OCI-LY7 (cell line): Measurements from ENCODE around the gene NPEPL1. TPM values are rescaled to one million over a fixed set of nuclear protein-coding genes. Genes with fewer than 3 reads are reported as not detected.

Experiments
- BruUV-seq: library from RNA; stranded (reverse); fragments of 400-500 nt; replicated peaks from 2 replicates; lab custom pipeline; 2021; lab: Mats Ljungman, UMichigan
- CTCF ChIA-PET: fragments of 300-600 bp; sonication (Branson Sonifier 250); formaldehyde crosslinking; loops from one replicate; lab custom pipeline; 2022; ENCODE audit warnings: antibody characterized with exemption; ENCODE audit not compliant: unreplicated experiment; lab: Charles Lee
- POLR2A ChIA-PET: fragments of 300-600 bp; sonication (Branson Sonifier 250); formaldehyde crosslinking; loops from one replicate; lab custom pipeline; 2022; ENCODE audit warnings: antibody characterized with exemption; lab: Charles Lee
- DNase-seq: peaks from one replicate; pipeline ENCODE4 v3.0.0-alpha.2; 2015; ENCODE audit warnings: low spot score
- H2AFZ ChIP-seq: fragments of 200-600 bp; sonication (generic), shearing (Covaris generic); 2 replicates; pipeline ENCODE4 v1.6.1; 2014; ENCODE audit warnings: mild to moderate bottlenecking, antibody characterized with exemption, low read length, moderate library complexity
- H3K27ac ChIP-seq: fragments of 200-600 bp; sonication (generic); 2 replicates; pipeline ENCODE4 v1.5.1; 2014; ENCODE audit warnings: mixed run types, low read depth, mild to moderate bottlenecking, moderate library complexity, low read length, inconsistent platforms; ENCODE audit not compliant: poor library complexity, severe bottlenecking
- H3K36me3 ChIP-seq: fragments of 200-600 bp; sonication (generic); 2 replicates; pipeline ENCODE4 v1.6.1; 2014; ENCODE audit warnings: mild to moderate bottlenecking, antibody characterized with exemption, low read length, moderate library complexity, mixed read lengths; ENCODE audit not compliant: insufficient read depth
- H3K4me1 ChIP-seq: fragments of 200-600 bp; sonication (generic); 2 replicates; pipeline ENCODE4 v1.5.1; 2014; ENCODE audit warnings: mild to moderate bottlenecking, low read length; ENCODE audit not compliant: insufficient read depth, poor library complexity, severe bottlenecking
- H3K4me2 ChIP-seq: fragments of 200-600 bp; sonication (generic); 2 replicates; pipeline ENCODE4 v1.6.1; 2014; ENCODE audit warnings: mild to moderate bottlenecking, low read length
- H3K4me3 ChIP-seq: fragments of 200-600 bp; sonication (generic); 2 replicates; pipeline ENCODE4 v1.5.1; 2014; ENCODE audit warnings: mild to moderate bottlenecking, low read depth, low read length; ENCODE audit not compliant: poor library complexity, severe bottlenecking
- H3K79me2 ChIP-seq: fragments of 200-600 bp; sonication (generic); 2 replicates; pipeline ENCODE4 v1.6.1; 2016; ENCODE audit warnings: low read depth, mild to moderate bottlenecking, low read length, moderate library complexity, mixed read lengths; ENCODE audit not compliant: insufficient read depth
- H3K9me2 ChIP-seq: fragments of 200-600 bp; sonication (generic); 2 replicates; pipeline ENCODE4 v1.6.1; 2016; ENCODE audit warnings: mild to moderate bottlenecking, low read length, mixed read lengths; ENCODE audit not compliant: insufficient read depth
- H3K9me3 ChIP-seq: fragments of 200-600 bp; sonication (generic); 2 replicates; pipeline ENCODE4 v1.6.1; 2014; ENCODE audit warnings: mild to moderate bottlenecking, mixed run types, low read length, mixed read lengths
- H4K20me1 ChIP-seq: fragments of 200-600 bp; sonication (generic); 2 replicates; pipeline ENCODE4 v1.6.1; 2014; ENCODE audit warnings: mild to moderate bottlenecking, antibody characterized with exemption, low read length, moderate library complexity, mixed read lengths; ENCODE audit not compliant: insufficient read depth
- EZH2phosphoT487 ChIP-seq: fragments of 200-600 bp; sonication (generic); IDR thresholded peaks from 2 replicates; pipeline ENCODE4 v1.6.1; 2018; ENCODE audit warnings: low read depth, borderline replicate concordance, mild to moderate bottlenecking, mixed run types, antibody characterized with exemption, low read length, moderate library complexity, mixed read lengths
- intact Hi-C: fragments of 100-400 bp; cut with micrococcal nuclease; formaldehyde crosslinking; loops from one replicate; pipeline ENCODE4 v1.10.0; 2022; ENCODE audit not compliant: unreplicated experiment
- total RNA-seq, 2 experiments: library from RNA; depleted of rRNA in 1 of 2; stranded (reverse); fragments of >200 nt in 1 of 2; shearing (Covaris generic) in 1 of 2; gene quantifications; 2 replicates each; pipeline ENCODE4 v1.2.3, GENCODE V29; 2014 to 2022
- TF ChIP-seq, protein P1 (sequence below): fragments of 200-600 bp; sonication (generic); conservative IDR thresholded peaks from 2 replicates; pipeline ENCODE4 v1.5.1; 2014; ENCODE audit warnings: mild to moderate bottlenecking, antibody characterized with exemption, low read length, moderate library complexity, mixed read lengths

The NPEPL1 gene
- total RNA-seq, 2 experiments from 2014 or later, result 3.4 to 11.5 TPM

DNA sequence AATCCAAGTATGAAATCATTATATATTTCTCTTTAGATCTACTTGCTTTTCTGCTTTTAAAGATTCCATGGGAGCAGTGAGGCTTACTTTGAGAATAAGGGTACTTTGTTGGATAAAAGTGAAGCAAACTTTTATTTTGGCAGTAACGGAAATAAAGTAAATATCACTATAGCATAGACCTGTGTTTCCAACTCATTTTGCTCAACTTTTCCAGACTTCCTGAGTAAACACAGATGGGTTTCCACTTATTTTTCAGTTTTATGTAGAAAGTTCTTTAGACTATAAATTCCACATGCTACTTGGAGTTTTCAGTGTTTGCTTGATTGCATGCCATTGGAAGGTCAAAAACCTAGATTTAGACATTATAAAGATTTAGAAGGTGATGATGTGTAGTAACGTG is 35.3 kb upstream of the NPEPL1 start:
- Histone ChIP-seq H4K20me1 (peaks cover 81% of the 10 kb centered on the region), H3K27ac (no peak overlapping the region), H3K9me3 (no peaks in the 10 kb centered on the region), H3K4me2 (peak overlapping the region; percentile 97), H3K36me3 (peaks cover 34% of the 10 kb centered on the region), H3K4me1 (peaks cover 72% of the 10 kb centered on the region), H3K4me3 (no peak overlapping the region), H3K79me2 (peaks cover 94% of the 10 kb centered on the region), H2AFZ (no peak overlapping the region), H3K9me2 (no peaks in the 10 kb centered on the region)
- DNase-seq, result no peak
- TF ChIP-seq, protein P1, sequence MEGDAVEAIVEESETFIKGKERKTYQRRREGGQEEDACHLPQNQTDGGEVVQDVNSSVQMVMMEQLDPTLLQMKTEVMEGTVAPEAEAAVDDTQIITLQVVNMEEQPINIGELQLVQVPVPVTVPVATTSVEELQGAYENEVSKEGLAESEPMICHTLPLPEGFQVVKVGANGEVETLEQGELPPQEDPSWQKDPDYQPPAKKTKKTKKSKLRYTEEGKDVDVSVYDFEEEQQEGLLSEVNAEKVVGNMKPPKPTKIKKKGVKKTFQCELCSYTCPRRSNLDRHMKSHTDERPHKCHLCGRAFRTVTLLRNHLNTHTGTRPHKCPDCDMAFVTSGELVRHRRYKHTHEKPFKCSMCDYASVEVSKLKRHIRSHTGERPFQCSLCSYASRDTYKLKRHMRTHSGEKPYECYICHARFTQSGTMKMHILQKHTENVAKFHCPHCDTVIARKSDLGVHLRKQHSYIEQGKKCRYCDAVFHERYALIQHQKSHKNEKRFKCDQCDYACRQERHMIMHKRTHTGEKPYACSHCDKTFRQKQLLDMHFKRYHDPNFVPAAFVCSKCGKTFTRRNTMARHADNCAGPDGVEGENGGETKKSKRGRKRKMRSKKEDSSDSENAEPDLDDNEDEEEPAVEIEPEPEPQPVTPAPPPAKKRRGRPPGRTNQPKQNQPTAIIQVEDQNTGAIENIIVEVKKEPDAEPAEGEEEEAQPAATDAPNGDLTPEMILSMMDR, result no peak
- TF ChIP-seq EZH2phosphoT487, result no peak
- ChIA-PET CTCF (no interaction called here), POLR2A (interaction anchor here (0.7 to 2.6 kb wide), 2 partner anchors 15 to 274 kb away, joined by 3 to 8 read pairs; no protein-coding TSS in a partner anchor)
- no TSS peak for BruUV-seq
- intact Hi-C loops, result loop anchor here (10.0 kb wide), 1 partner anchor 388 kb away; the partner anchor contains the start of gene PRELID3B

DNA sequence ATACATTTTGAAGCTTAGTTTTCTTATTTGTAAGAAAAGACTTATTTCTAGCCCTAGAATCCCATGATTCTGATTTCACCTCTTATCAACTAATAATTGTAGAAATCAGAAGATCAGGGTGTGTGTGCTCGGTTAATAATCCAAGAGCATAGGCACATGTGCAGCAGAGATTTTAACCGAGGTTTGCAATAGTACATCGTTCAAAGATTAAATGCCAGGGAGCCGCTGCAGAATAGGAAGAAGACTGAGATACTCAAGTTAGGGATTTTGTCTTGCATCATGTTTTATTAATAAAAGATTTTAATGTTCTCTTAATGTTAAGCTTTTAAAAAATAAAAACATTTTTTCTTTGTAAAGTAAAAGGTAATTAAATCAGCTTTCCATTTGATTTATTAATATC is 34.6 kb upstream of the NPEPL1 start:
- H3K27ac ChIP-seq, result no peak overlapping the region
- TF ChIP-seq EZH2phosphoT487, result no peak
- TF ChIP-seq, protein P1, result no peak
- ChIA-PET CTCF (no interaction called here), POLR2A (interaction anchor here (0.6 to 2.6 kb wide), 4 partner anchors 14 to 510 kb away, joined by 3 to 8 read pairs (median 4); no protein-coding TSS in a partner anchor)
- peaks cover 90% of the 10 kb centered on the region for H3K79me2 ChIP-seq
- H2AFZ ChIP-seq, result no peak overlapping the region
- peaks cover 37% of the 10 kb centered on the region for H3K36me3 ChIP-seq
- H4K20me1 ChIP-seq, result peaks cover 77% of the 10 kb centered on the region
- no peak for DNase-seq
- no peaks in the 10 kb centered on the region for H3K9me3 ChIP-seq
- intact Hi-C loops, result loop anchor here (10.0 kb wide), 1 partner anchor 387 kb away; the partner anchor contains the start of gene PRELID3B
- H3K4me3 ChIP-seq, result no peak overlapping the region
- H3K4me1 ChIP-seq, result peaks cover 69% of the 10 kb centered on the region
- H3K9me2 ChIP-seq, result no peaks in the 10 kb centered on the region
- H3K4me2 ChIP-seq, result no peak overlapping the region; the same call in 1 of the 2 replicates
- no TSS peak for BruUV-seq

DNA sequence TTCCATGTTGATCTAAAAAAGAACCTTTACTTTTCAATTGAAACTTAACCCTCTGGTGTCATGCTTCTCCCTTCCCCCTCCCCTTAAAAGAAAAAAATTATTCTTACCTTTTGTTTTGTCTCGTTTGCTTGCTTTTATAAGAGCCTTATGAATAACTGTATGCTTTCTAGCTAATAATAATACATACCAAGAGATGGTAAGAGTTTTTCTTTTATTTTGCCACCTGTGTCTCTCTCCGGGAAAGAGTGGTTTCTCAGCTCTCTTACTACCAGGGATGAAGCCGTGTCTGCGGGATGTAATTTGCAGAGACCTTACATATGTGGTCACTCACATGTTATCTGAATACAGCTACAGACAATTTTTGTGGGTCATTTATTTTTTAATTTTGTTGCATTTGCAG is 33.8 kb upstream of the NPEPL1 start:
- CTCF ChIA-PET, result no interaction called here
- Histone ChIP-seq H3K9me2 (no peaks in the 10 kb centered on the region), H3K4me3 (no peak overlapping the region), H3K36me3 (peaks cover 39% of the 10 kb centered on the region), H3K79me2 (peaks cover 90% of the 10 kb centered on the region), H3K27ac (no peak overlapping the region), H3K4me2 (no peak overlapping the region), H3K4me1 (peaks cover 62% of the 10 kb centered on the region), H3K9me3 (no peaks in the 10 kb centered on the region), H2AFZ (no peak overlapping the region), H4K20me1 (peaks cover 73% of the 10 kb centered on the region)
- no peak for TF ChIP-seq EZH2phosphoT487
- TF ChIP-seq, protein P1, result no peak
- POLR2A ChIA-PET, result interaction anchor here (0.7 to 2.6 kb wide), 5 partner anchors 9 to 47 kb away, joined by 3 to 8 read pairs (median 4); no protein-coding TSS in a partner anchor
- no peak for DNase-seq
- intact Hi-C loops, result loop anchor here (10.0 kb wide), 1 partner anchor 386 kb away; the partner anchor contains the start of gene PRELID3B
- no TSS peak for BruUV-seq
